Caco-2 (cell line): Measurements from ENCODE around the gene FRMD4B. TPM values are rescaled to one million over a fixed set of nuclear protein-coding genes. Genes with fewer than 3 reads are reported as not detected.

Experiments used
- BruUV-seq: library from RNA; stranded (reverse); fragments of 400-500 nt; replicated peaks from 2 replicates; lab custom pipeline; 2021; lab: Mats Ljungman, UMichigan
- CTCF ChIA-PET: fragments of 300-600 bp; sonication (Branson Sonifier 250); formaldehyde crosslinking; loops from one replicate; lab custom pipeline; 2022; ENCODE audit warnings: antibody characterized with exemption; lab: Charles Lee
- POLR2A ChIA-PET: fragments of 300-600 bp; sonication (Branson Sonifier 250); formaldehyde crosslinking; loops from one replicate; lab custom pipeline; 2022; ENCODE audit warnings: antibody characterized with exemption; lab: Charles Lee
- DNase-seq, 2 experiments: peaks; one replicate each; pipeline versions ENCODE4 v3.0.0 to v3.0.0-alpha.2; 2020 to 2022
- H3K27me3 ChIP-seq: replicated peaks from 2 replicates; pipeline ENCODE4 v1.6.0; 2011; ENCODE audit warnings: low read length; ENCODE audit not compliant: control insufficient read depth, insufficient read depth
- H3K36me3 ChIP-seq: 2 replicates; pipeline ENCODE4 v1.5.1; 2011; ENCODE audit warnings: low read length; ENCODE audit not compliant: control insufficient read depth, insufficient read depth
- H3K4me1 ChIP-seq: fragments of 250-450 bp; sonication (Bioruptor Pico); 2 replicates; pipeline ENCODE4 v1.5.1; 2020; ENCODE audit warnings: mild to moderate bottlenecking
- H3K4me3 ChIP-seq: 2 replicates; pipeline ENCODE4 v1.5.1; 2011; ENCODE audit warnings: low read depth, mild to moderate bottlenecking, control low read depth, low read length
- H3K9me3 ChIP-seq: fragments of 250-450 bp; sonication (Bioruptor Pico); 2 replicates; pipeline ENCODE4 v1.5.1; 2020; ENCODE audit warnings: mild to moderate bottlenecking, moderate library complexity
- H3K27ac Mint-ChIP-seq: one replicate; pipeline ENCODE4 v1.8.0; 2022; ENCODE audit warnings: mixed read lengths; ENCODE audit not compliant: unreplicated experiment
- H3K27me3 Mint-ChIP-seq: one replicate; pipeline ENCODE4 v1.8.0; 2022; ENCODE audit warnings: mixed read lengths; ENCODE audit not compliant: insufficient read depth, unreplicated experiment
- H3K36me3 Mint-ChIP-seq: one replicate; pipeline ENCODE4 v1.8.0; 2022; ENCODE audit warnings: mild to moderate bottlenecking, mixed read lengths; ENCODE audit not compliant: insufficient read depth, unreplicated experiment
- H3K4me1 Mint-ChIP-seq: one replicate; pipeline ENCODE4 v1.8.0; 2022; ENCODE audit warnings: low read depth, mixed read lengths; ENCODE audit not compliant: unreplicated experiment
- H3K4me3 Mint-ChIP-seq: one replicate; pipeline ENCODE4 v1.8.0; 2022; ENCODE audit warnings: mild to moderate bottlenecking, moderate library complexity, mixed read lengths; ENCODE audit not compliant: unreplicated experiment
- H3K9me3 Mint-ChIP-seq: one replicate; pipeline ENCODE4 v1.8.0; 2022; ENCODE audit warnings: mixed read lengths; ENCODE audit not compliant: unreplicated experiment
- CTCF ChIP-seq, 2 experiments: fragments of 200-600 bp in 1 of 2; IDR thresholded peaks; 1 replicate in 1 of 2; 2 replicates in 1 of 2; pipeline versions ENCODE4 v1.5.1 to v1.8.0; 2011 to 2022; ENCODE audit warnings: antibody characterized with exemption in 1 of 2, control low read depth in 1 of 2, inconsistent platforms in 1 of 2, low read depth in 1 of 2, low read length in 1 of 2, mild to moderate bottlenecking in 1 of 2, moderate library complexity in 1 of 2; ENCODE audit not compliant: insufficient read depth in 1 of 2, severe bottlenecking in 1 of 2, unreplicated experiment in 1 of 2
- intact Hi-C: fragments of 100-400 bp; cut with micrococcal nuclease; formaldehyde crosslinking; loops from one replicate; pipeline ENCODE4 v1.10.0; 2022; ENCODE audit not compliant: unreplicated experiment
- total RNA-seq: library from RNA; stranded (reverse); gene quantifications from 2 replicates; pipeline ENCODE4 v1.2.3, GENCODE V29; 2022

The FRMD4B gene
- total RNA-seq, 1 experiment from 2014 or later = 47.5 TPM

GRCh38 chr3:69326855-69327300 lies 59.0 kb downstream of the FRMD4B start:
- no peak for TF ChIP-seq CTCF (IDR thresholded peaks at IDR 0.05; ENCODE audit: insufficient read depth in 1 of 2, low read depth in 1 of 2, low read length in 1 of 2, severe bottlenecking in 1 of 2, unreplicated experiment in 1 of 2)
- ChIA-PET CTCF (no interaction called here), POLR2A (no interaction called here)
- H3K9me3 Mint-ChIP-seq = peaks cover 9% of the 10 kb centered on the region
- no peaks in the 10 kb centered on the region for H3K27me3 Mint-ChIP-seq
- H3K9me3 ChIP-seq = no peaks in the 10 kb centered on the region
- no peak overlapping the region for H3K27ac Mint-ChIP-seq
- no peak for DNase-seq
- H3K4me3 Mint-ChIP-seq = no peak overlapping the region
- H3K36me3 Mint-ChIP-seq = peaks cover 6% of the 10 kb centered on the region
- no peaks in the 10 kb centered on the region for H3K36me3 ChIP-seq
- intact Hi-C loops = no loop called here
- H3K4me1 ChIP-seq = peaks cover 47% of the 10 kb centered on the region
- no peak overlapping the region for H3K4me3 ChIP-seq
- no TSS peak for BruUV-seq
- no peaks in the 10 kb centered on the region for H3K27me3 ChIP-seq
- peaks cover 26% of the 10 kb centered on the region for H3K4me1 Mint-ChIP-seq

- no peaks in the 10 kb centered on the region for H3K27me3 ChIP-seq
- H3K4me3 ChIP-seq = no peak overlapping the region
- Mint-ChIP-seq H3K4me3 (no peak overlapping the region), H3K36me3 (peaks cover 6% of the 10 kb centered on the region), H3K9me3 (peaks cover 9% of the 10 kb centered on the region), H3K27ac (peak overlapping the region; percentile 81), H3K27me3 (no peaks in the 10 kb centered on the region), H3K4me1 (peaks cover 30% of the 10 kb centered on the region)
- peaks cover 49% of the 10 kb centered on the region for H3K4me1 ChIP-seq
- intact Hi-C loops = no loop called here
- BruUV-seq = no TSS peak
- no peaks in the 10 kb centered on the region for H3K36me3 ChIP-seq
- H3K9me3 ChIP-seq = no peaks in the 10 kb centered on the region
- TF ChIP-seq CTCF (IDR thresholded peaks at IDR 0.05; ENCODE audit: insufficient read depth in 1 of 2, low read depth in 1 of 2, low read length in 1 of 2, severe bottlenecking in 1 of 2, unreplicated experiment in 1 of 2) = no peak
- CTCF ChIA-PET = interaction anchor here (0.7 kb wide), 1 partner anchor 99 kb away, joined by 3 read pairs; no protein-coding TSS in a partner anchor
- DNase-seq = no peak
- POLR2A ChIA-PET = no interaction called here
These were observed 60.7 kb downstream of the FRMD4B start for GRCh38 chr3:69325151-69325550.

GRCh38 chr3:69324362-69325025 lies 61.4 kb downstream of the FRMD4B start:
- no peaks in the 10 kb centered on the region for H3K9me3 ChIP-seq
- Mint-ChIP-seq H3K9me3 (peaks cover 9% of the 10 kb centered on the region), H3K4me1 (peaks cover 30% of the 10 kb centered on the region), H3K27me3 (no peaks in the 10 kb centered on the region), H3K27ac (peak overlapping the region; percentile 81), H3K4me3 (no peak overlapping the region), H3K36me3 (peaks cover 6% of the 10 kb centered on the region)
- H3K4me3 ChIP-seq = no peak overlapping the region
- ChIA-PET POLR2A (no interaction called here), CTCF (interaction anchor here (2.0 kb wide), 1 partner anchor 61 kb away, joined by 6 read pairs; the partner anchor contains the start of gene FRMD4B)
- no TSS peak for BruUV-seq
- no peaks in the 10 kb centered on the region for H3K27me3 ChIP-seq
- TF ChIP-seq CTCF (IDR thresholded peaks at IDR 0.05; ENCODE audit: insufficient read depth in 1 of 2, low read depth in 1 of 2, low read length in 1 of 2, severe bottlenecking in 1 of 2, unreplicated experiment in 1 of 2) = peak; percentile 50 to 52
- peaks cover 49% of the 10 kb centered on the region for H3K4me1 ChIP-seq
- peak in 1 of 2 experiments; percentile 27 for DNase-seq
- intact Hi-C loops = loop anchor here (1.0 to 5.0 kb wide), 5 partner anchors 62 to 348 kb away; partner anchors contain the start of gene FRMD4B
- no peaks in the 10 kb centered on the region for H3K36me3 ChIP-seq
